ENCODE measurements around the gene FZD8.
"Not testable (repeated sequence)": the region's sequence is repeated elsewhere in the genome, so short reads cannot be mapped to it uniquely, and the experiment has no call there.

FZD8 gene

GRCh38 chr10:35642035-35642792, at the start of gene FZD8:
FZD8 (minus strand) TSS chr10:35642296; CDS start chr10:35641429, 867 bp downstream.
- FAIRE-seq: no peak

GRCh38 chr10:35691522-35692236, 49.6 kb upstream of the FZD8 start:
- FAIRE-seq: no peak

GRCh38 chr10:35690534-35690933, 48.4 kb upstream of the FZD8 start:
- no peak for FAIRE-seq

GRCh38 chr10:35685858-35686257, 43.8 kb upstream of the FZD8 start:
- FAIRE-seq: not testable (repeated sequence)

GRCh38 chr10:35685402-35685801, 43.3 kb upstream of the FZD8 start:
- FAIRE-seq: no peak

GRCh38 chr10:35684586-35684985, 42.5 kb upstream of the FZD8 start:
- FAIRE-seq: no peak

GRCh38 chr10:35675846-35676245, 33.8 kb upstream of the FZD8 start:
- FAIRE-seq: no peak

GRCh38 chr10:35674843-35675242, 32.7 kb upstream of the FZD8 start:
- FAIRE-seq: no peak

GRCh38 chr10:35668865-35669650, 27.0 kb upstream of the FZD8 start:
- FAIRE-seq: no peak

- no peak for FAIRE-seq
Measured at GRCh38 chr10:35667971-35668370, 25.9 kb upstream of the FZD8 start.

- no peak for FAIRE-seq
Measured at GRCh38 chr10:35667270-35667889, 25.3 kb upstream of the FZD8 start.

GRCh38 chr10:35661236-35661635, 19.1 kb upstream of the FZD8 start:
- no peak for FAIRE-seq

GRCh38 chr10:35659456-35659855, 17.4 kb upstream of the FZD8 start:
- FAIRE-seq: no peak

- no peak for FAIRE-seq
Measured at GRCh38 chr10:35657621-35658020, 15.5 kb upstream of the FZD8 start.

GRCh38 chr10:35652824-35653223, 10.7 kb upstream of the FZD8 start:
- FAIRE-seq: no peak

- no peak for FAIRE-seq
Measured at GRCh38 chr10:35650894-35651293, 8.8 kb upstream of the FZD8 start.

GRCh38 chr10:35644050-35644950, 2.2 kb upstream of the FZD8 start:
- FAIRE-seq: no peak

GRCh38 chr10:35643151-35644049, 1.3 kb upstream of the FZD8 start:
- no peak for FAIRE-seq

GRCh38 chr10:35642793-35643114, 658 bp upstream of the FZD8 start:
- FAIRE-seq: no peak

GRCh38 chr10:35641676-35642034, 441 bp downstream of the FZD8 start:
- FAIRE-seq: no peak
